ENCODE measurements around the gene SUCO. TPM values are rescaled to one million over a fixed set of nuclear protein-coding genes. Genes with fewer than 3 reads are reported as not detected.

Gene SUCO
- total and polyA plus RNA-seq, 2 of the 4 experiments (the other 2 are of a cell fraction), result 11.4 to 21.5 TPM

- no peak for ATAC-seq (ENCODE audit: low read depth)
- in situ Hi-C loops (cut with MboI; ENCODE audit: low sequenced_read_pairs), result no loop called here
Measured at GRCh38 chr1:172646653-172647052, 113.7 kb downstream of the SUCO start.

More at GRCh38 chr1:172646653-172647052, 113.7 kb downstream of the SUCO start:
- Histone ChIP-seq H2AK5ac (ENCODE audit: low read depth, low read length) (no peak overlapping the region), H3K18ac (ENCODE audit: low read depth, low read length) (no peak overlapping the region), H3K14ac (replicated peaks; ENCODE audit: low read depth, low read length) (0 out of 2 replicates have a peak overlapping the region, but pooled peaks have one; percentile 20), H3K9ac (ENCODE audit: low read depth, low read length) (no peak overlapping the region), H2BK20ac (ENCODE audit: low read depth, low read length) (no peak overlapping the region), H4K91ac (ENCODE audit: insufficient read depth, low read depth, low read length) (no peak overlapping the region), H4K5ac (ENCODE audit: low read depth, low read length) (no peak overlapping the region), H3K79me1 (ENCODE audit: low read depth in 1 of 2, low read length in 2 of 2) (no peaks in the 10 kb centered on the region), H3K9me3 (ENCODE audit: control insufficient read depth, insufficient read depth, low read length) (no peaks in the 10 kb centered on the region), H4K8ac (ENCODE audit: low read depth in 2 of 2, low read length in 2 of 2) (0 out of 4 replicates have a peak overlapping the region, but pooled peaks of 1 of the 2 experiments have one; percentile 45), H2AK9ac (replicated peaks; ENCODE audit: low read depth, low read length, poor library complexity) (no peak overlapping the region), H3K36me3 (ENCODE audit: control insufficient read depth, insufficient read depth, low read length) (no peaks in the 10 kb centered on the region), H3K9me1 (ENCODE audit: insufficient read depth, low read length) (peaks cover 9% of the 10 kb centered on the region), H3K4me2 (ENCODE audit: low read depth, low read length) (no peak overlapping the region), H3K4me3 (ENCODE audit: insufficient read depth, low read depth, low read length) (no peak overlapping the region), H3K4ac (ENCODE audit: low read depth, low read length) (no peak overlapping the region), H2AFZ (replicated peaks; ENCODE audit: low read length, poor library complexity) (peak overlapping the region; percentile 0), H2BK5ac (ENCODE audit: low read depth, low read length, poor library complexity, severe bottlenecking) (no peak overlapping the region), H3K27ac (ENCODE audit: insufficient read depth, low read length) (no peak overlapping the region), H4K20me1 (ENCODE audit: insufficient read depth, low read length) (no peaks in the 10 kb centered on the region), H2BK15ac (ENCODE audit: low read depth, low read length) (no peak overlapping the region), H3K23ac (ENCODE audit: low read depth, low read length) (no peak overlapping the region), H3K56ac (ENCODE audit: extremely low read depth, insufficient read depth, low read length) (no peak overlapping the region), H3K27me3 (ENCODE audit: control insufficient read depth, insufficient read depth, low read length) (no peaks in the 10 kb centered on the region), H3K4me1 (ENCODE audit: control insufficient read depth, insufficient read depth, low read length) (peaks cover 10% of the 10 kb centered on the region), H2BK120ac (ENCODE audit: low read depth, low read length) (no peak overlapping the region)
- no CpG with 5 or more reads among the region's 1 CpG for WGBS, 2 experiments (ENCODE audit: extremely low coverage in 2 of 2, insufficient read length in 1 of 2)
- TF ChIP-seq USF2 (IDR thresholded peaks at IDR 0.05; ENCODE audit: low read depth, low read length) (no peak), MXI1 (IDR thresholded peaks at IDR 0.05; ENCODE audit: borderline replicate concordance, low read depth, low read length) (no peak), CHD1 (IDR thresholded peaks at IDR 0.05; ENCODE audit: low read depth, low read length) (no peak), MAZ (IDR thresholded peaks at IDR 0.05; ENCODE audit: borderline replicate concordance, low read depth, low read length) (no peak)
- CTCF ChIA-PET, result no interaction called here
- POLR2A ChIA-PET (ENCODE audit: unreplicated experiment), result no interaction called here
- dilution Hi-C loops (cut with HindIII; ENCODE audit: low sequenced_read_pairs, unreplicated experiment) (no loop called here), intact Hi-C loops (cut with micrococcal nuclease) (no loop called here)
- DNase-seq, result no peak
- no TSS peak for BruUV-seq (replicated peaks)

Data from IMR-90 (cell line).